Upper lobe of left lung (tissue), 4 donors: Measurements from ENCODE around the gene PRKAG2.

Experiments
- POLR2A ChIP-seq, 4 donors: fragments of 450-650 bp; IDR thresholded peaks; one replicate each; pipeline ENCODE4 v1.5.1; 2016 to 2017; ENCODE audit warnings: antibody characterized with exemption in 4 of 4, mild to moderate bottlenecking in 2 of 4
- TF ChIP-seq, protein P1 (sequence below), 6 experiments: fragments of 450-650 bp in 4 of 6; fragments of 200-600 bp in 2 of 6; sonication (generic) in 2 of 6; IDR thresholded peaks; one replicate each; pipeline ENCODE4 v1.5.1; 2016 to 2019; ENCODE audit warnings: antibody characterized with exemption in 6 of 6

DNA sequence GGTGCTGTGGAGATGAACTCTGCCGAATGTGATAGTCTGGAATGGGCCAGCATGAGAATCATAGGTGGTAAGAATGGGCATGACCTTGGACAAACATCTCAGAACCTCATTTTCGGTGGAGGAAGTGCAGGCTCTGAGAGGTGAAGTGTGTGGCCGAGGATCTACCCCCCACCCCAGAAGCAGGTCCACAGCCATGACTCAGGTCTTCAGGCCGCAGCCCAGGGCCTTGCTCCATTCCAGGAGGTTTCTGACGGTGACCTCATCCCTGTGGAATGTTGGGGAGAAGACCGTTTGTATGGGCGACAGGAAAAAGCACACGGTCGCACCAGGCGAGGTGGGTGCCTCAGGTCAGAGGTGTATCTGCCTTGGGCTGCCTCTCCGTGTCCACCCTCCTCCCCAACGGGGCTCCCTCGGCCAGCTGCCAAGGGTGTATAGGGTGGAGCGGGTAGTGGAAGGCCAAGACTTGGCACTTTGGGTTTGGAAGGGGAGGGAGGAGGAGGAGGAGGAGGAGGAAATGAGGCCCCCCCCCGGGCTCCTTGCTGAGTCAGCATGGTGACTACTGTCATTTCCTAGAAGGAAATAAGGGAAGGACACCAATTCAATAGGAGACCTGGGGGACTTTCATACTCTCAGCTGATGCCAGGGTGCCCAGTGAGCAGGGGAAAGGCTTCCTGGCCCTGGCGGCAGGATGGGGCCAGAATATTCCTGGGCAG, 189.2 kb downstream of the PRKAG2 start:
- TF ChIP-seq, protein P1, sequence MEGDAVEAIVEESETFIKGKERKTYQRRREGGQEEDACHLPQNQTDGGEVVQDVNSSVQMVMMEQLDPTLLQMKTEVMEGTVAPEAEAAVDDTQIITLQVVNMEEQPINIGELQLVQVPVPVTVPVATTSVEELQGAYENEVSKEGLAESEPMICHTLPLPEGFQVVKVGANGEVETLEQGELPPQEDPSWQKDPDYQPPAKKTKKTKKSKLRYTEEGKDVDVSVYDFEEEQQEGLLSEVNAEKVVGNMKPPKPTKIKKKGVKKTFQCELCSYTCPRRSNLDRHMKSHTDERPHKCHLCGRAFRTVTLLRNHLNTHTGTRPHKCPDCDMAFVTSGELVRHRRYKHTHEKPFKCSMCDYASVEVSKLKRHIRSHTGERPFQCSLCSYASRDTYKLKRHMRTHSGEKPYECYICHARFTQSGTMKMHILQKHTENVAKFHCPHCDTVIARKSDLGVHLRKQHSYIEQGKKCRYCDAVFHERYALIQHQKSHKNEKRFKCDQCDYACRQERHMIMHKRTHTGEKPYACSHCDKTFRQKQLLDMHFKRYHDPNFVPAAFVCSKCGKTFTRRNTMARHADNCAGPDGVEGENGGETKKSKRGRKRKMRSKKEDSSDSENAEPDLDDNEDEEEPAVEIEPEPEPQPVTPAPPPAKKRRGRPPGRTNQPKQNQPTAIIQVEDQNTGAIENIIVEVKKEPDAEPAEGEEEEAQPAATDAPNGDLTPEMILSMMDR (IDR thresholded peaks at IDR 0.05) = peak in 1 of 6 experiments; percentile 18
- no peak for TF ChIP-seq POLR2A (IDR thresholded peaks at IDR 0.05)
